Upper lobe of left lung (tissue), 6 donors: Measurements from ENCODE around the gene NFIX. TPM values are rescaled to one million over a fixed set of nuclear protein-coding genes. Genes with fewer than 3 reads are reported as not detected.

ENCODE experiments used
- ATAC-seq, 2 donors: fragments of 200-7000 bp; cut with Tn5 transposase; one replicate each; pipeline ENCODE4 v1.9.1; 2022; ENCODE audit warnings: mild to moderate bottlenecking in 2 of 2, moderate library complexity in 2 of 2; ENCODE audit not compliant: low FRiP score in 2 of 2
- DNase-seq, 2 donors: peaks; one replicate each; pipeline ENCODE4 v3.0.0-alpha.2; 2019 to 2020
- H3K27ac ChIP-seq, 4 donors: fragments of 200-600 bp; sonication (generic); one replicate each; pipeline ENCODE4 v1.5.1; 2016 to 2019
- H3K27me3 ChIP-seq, 4 donors: fragments of 200-600 bp; sonication (generic); one replicate each; pipeline ENCODE4 v1.5.1; 2017 to 2019
- H3K36me3 ChIP-seq, 4 donors: fragments of 200-600 bp; sonication (generic); one replicate each; pipeline ENCODE4 v1.5.1; 2016 to 2019
- H3K4me1 ChIP-seq, 4 donors: fragments of 200-600 bp; sonication (generic); one replicate each; pipeline ENCODE4 v1.5.1; 2018 to 2019
- H3K4me3 ChIP-seq, 4 donors: fragments of 200-600 bp; sonication (generic); one replicate each; pipeline ENCODE4 v1.5.1; 2017 to 2019; ENCODE audit warnings: mild to moderate bottlenecking in 2 of 4, moderate library complexity in 1 of 4
- H3K9me3 ChIP-seq, 4 donors: fragments of 200-600 bp; sonication (generic); one replicate each; pipeline ENCODE4 v1.5.1; 2018 to 2019
- CTCF ChIP-seq, 6 experiments: fragments of 450-650 bp in 4 of 6; fragments of 200-600 bp in 2 of 6; sonication (generic) in 2 of 6; IDR thresholded peaks; one replicate each; pipeline ENCODE4 v1.5.1; 2016 to 2019; ENCODE audit warnings: antibody characterized with exemption in 6 of 6
- EP300 ChIP-seq, 4 donors: sonication (generic); formaldehyde crosslinking; IDR thresholded peaks; one replicate each; pipeline ENCODE4 v1.5.1; 2017; ENCODE audit warnings: antibody characterized with exemption in 4 of 4, control low read depth in 2 of 4
- POLR2A ChIP-seq, 4 donors: fragments of 450-650 bp; IDR thresholded peaks; one replicate each; pipeline ENCODE4 v1.5.1; 2016 to 2017; ENCODE audit warnings: antibody characterized with exemption in 4 of 4, mild to moderate bottlenecking in 2 of 4
- POLR2AphosphoS5 ChIP-seq, 2 donors: sonication (generic); formaldehyde crosslinking; IDR thresholded peaks; one replicate each; pipeline ENCODE4 v1.5.1; 2017; ENCODE audit warnings: antibody characterized with exemption in 2 of 2
- WGBS, 2 donors: methylation state at CpG; one replicate each; pipeline ENCODE4 v1.1.5; 2017 to 2018; 5-methylcytosine and 5-hydroxymethylcytosine counted together
- total RNA-seq, 6 donors: library from RNA; depleted of rRNA in 4 of 6; stranded (reverse); fragments of >200 nt in 4 of 6; gene quantifications; one replicate each; pipeline versions ENCODE4 v1.1.0 to v1.2.1, GENCODE V29; 2016 to 2021
- donor health status: DM: no; HTN: no; CAD: no; lungs with moderate emphysema.
- donor health status: DM: no; HTN: yes; CAD: no; lungs with severe emphysema.

NFIX gene
- total RNA-seq, 6 donors from 2014 or later, result 64.0 to 188 (median 107) TPM

- 77 to 79% methylated on average over 3 of the region's 3 CpGs for WGBS, 2 donors
- TF ChIP-seq CTCF (IDR thresholded peaks at IDR 0.05), result no peak
- no peak for TF ChIP-seq POLR2A (IDR thresholded peaks at IDR 0.05)
- no peak for TF ChIP-seq POLR2AphosphoS5 (IDR thresholded peaks at IDR 0.05)
- TF ChIP-seq EP300 (IDR thresholded peaks at IDR 0.05), result no peak
- no peak overlapping the region for H3K4me3 ChIP-seq
- no peaks in the 10 kb centered on the region for H3K9me3 ChIP-seq
- DNase-seq, result no peak
- H3K36me3 ChIP-seq, result no peaks in the 10 kb centered on the region
- ATAC-seq, result no peak
- H3K4me1 ChIP-seq, result peaks cover 0 to 8% (median 2%) of the 10 kb centered on the region in 4 donors
- peaks cover 0 to 3% (median 0%) of the 10 kb centered on the region in 4 donors for H3K27me3 ChIP-seq
- no peak overlapping the region for H3K27ac ChIP-seq
Measured at GRCh38 chr19:12990853-12991252, 4.4 kb upstream of the NFIX start.

- TF ChIP-seq POLR2AphosphoS5 (IDR thresholded peaks at IDR 0.05), result no peak
- TF ChIP-seq POLR2A (IDR thresholded peaks at IDR 0.05), result no peak
- no peak for TF ChIP-seq CTCF (IDR thresholded peaks at IDR 0.05)
- TF ChIP-seq EP300 (IDR thresholded peaks at IDR 0.05), result no peak
- H3K36me3 ChIP-seq, result no peaks in the 10 kb centered on the region
- 91 to 95% methylated on average over 5 of the region's 5 CpGs for WGBS, 2 donors
Measured at GRCh38 chr19:12991296-12991695, 4.0 kb upstream of the NFIX start.

GRCh38 chr19:12992729-12993128 lies 2.5 kb upstream of the NFIX start:
- 94 to 95% methylated on average over 11 of the region's 11 CpGs for WGBS, 2 donors

More at GRCh38 chr19:12991296-12991695, 4.0 kb upstream of the NFIX start:
- no peak for DNase-seq
- Histone ChIP-seq H3K27me3 (peaks cover 0 to 3% (median 0%) of the 10 kb centered on the region in 4 donors), H3K4me3 (no peak overlapping the region), H3K4me1 (peaks cover 0 to 13% (median 3%) of the 10 kb centered on the region in 4 donors), H3K27ac (no peak overlapping the region), H3K9me3 (no peaks in the 10 kb centered on the region)
- ATAC-seq, result no peak

GRCh38 chr19:12993562-12993961 lies 1.7 kb upstream of the NFIX start:
- WGBS, 2 donors, result 86 to 92% methylated on average over 3 to 7 of the region's 7 CpGs
- Histone ChIP-seq H3K4me1 (peaks cover 9 to 36% (median 18%) of the 10 kb centered on the region in 4 donors), H3K27me3 (peaks cover 0 to 3% (median 2%) of the 10 kb centered on the region in 4 donors), H3K4me3 (no peak overlapping the region), H3K27ac (no peak overlapping the region), H3K36me3 (no peaks in the 10 kb centered on the region), H3K9me3 (no peaks in the 10 kb centered on the region)
- DNase-seq (peak in 1 of 2 donors; percentile 66), ATAC-seq (no peak)
- TF ChIP-seq POLR2AphosphoS5 (IDR thresholded peaks at IDR 0.05), result no peak

More at GRCh38 chr19:12992729-12993128, 2.5 kb upstream of the NFIX start:
- Histone ChIP-seq H3K9me3 (no peaks in the 10 kb centered on the region), H3K27me3 (peaks cover 0 to 3% (median 2%) of the 10 kb centered on the region in 4 donors), H3K36me3 (no peaks in the 10 kb centered on the region), H3K4me1 (peaks cover 8 to 27% (median 15%) of the 10 kb centered on the region in 4 donors), H3K4me3 (no peak overlapping the region), H3K27ac (no peak overlapping the region)
- TF ChIP-seq EP300 (IDR thresholded peaks at IDR 0.05), result no peak
- TF ChIP-seq CTCF (IDR thresholded peaks at IDR 0.05), result no peak
- no peak for TF ChIP-seq POLR2A (IDR thresholded peaks at IDR 0.05)
- no peak for TF ChIP-seq POLR2AphosphoS5 (IDR thresholded peaks at IDR 0.05)
- DNase-seq (no peak), ATAC-seq (no peak)

- H3K4me1 ChIP-seq, result peaks cover 14 to 50% (median 31%) of the 10 kb centered on the region in 4 donors
- WGBS, 2 donors, result 0% methylated on average over 28 of the region's 129 CpGs; no CpG with 5 or more reads in 1 of the 2 donors
- ATAC-seq, result peak in 1 of 2 donors; percentile 27
- H3K27me3 ChIP-seq, result peaks cover 0 to 3% (median 2%) of the 10 kb centered on the region in 4 donors
- peak overlapping the region; percentile 90 to 94 (median 94) for H3K27ac ChIP-seq
- H3K36me3 ChIP-seq, result peaks cover 0 to 2% (median 0%) of the 10 kb centered on the region in 4 donors
- peak overlapping the region; percentile 69 to 88 (median 84) for H3K4me3 ChIP-seq
- H3K9me3 ChIP-seq, result no peaks in the 10 kb centered on the region
- TF ChIP-seq POLR2AphosphoS5 (IDR thresholded peaks at IDR 0.05) (no peak), CTCF (IDR thresholded peaks at IDR 0.05) (peak in 1 of 6 experiments; percentile 39)
- peak in 1 of 2 donors; percentile 87 for DNase-seq
Measured at GRCh38 chr19:12995596-12996405, 526 bp downstream of the NFIX start.
